NCI-H2107 treated with DMSO at 0.1 percent for 48 hours (cell line): ENCODE measurements around the gene RADIL.
"Not testable (repeated sequence)": the region's sequence is repeated elsewhere in the genome, so short reads cannot be mapped to it uniquely, and the experiment has no call there.

Source experiments
- DNase-seq: peaks from one replicate; lab custom pipeline; 2025; ENCODE audit not compliant: unreplicated experiment; lab: John Stamatoyannopoulos, UW

RADIL gene

GRCh38 chr7:4797858-4798705, 85.4 kb downstream of the RADIL start:
- DNase-seq, result no peak

GRCh38 chr7:4796453-4796852, 87.1 kb downstream of the RADIL start:
- DNase-seq, result no peak

GRCh38 chr7:4794591-4795350, 88.7 kb downstream of the RADIL start:
- no peak for DNase-seq

GRCh38 chr7:4794171-4794570, 89.3 kb downstream of the RADIL start:
- DNase-seq, result not testable (repeated sequence)

- DNase-seq, result not testable (repeated sequence)
Measured at GRCh38 chr7:4793385-4793993, 90.0 kb downstream of the RADIL start.

GRCh38 chr7:4792537-4793126, 90.9 kb downstream of the RADIL start:
- no peak for DNase-seq

GRCh38 chr7:4791738-4792536, 91.6 kb downstream of the RADIL start:
- DNase-seq, result no peak

GRCh38 chr7:4791101-4791737, 92.3 kb downstream of the RADIL start:
- DNase-seq, result no peak

- DNase-seq, result no peak
Measured at GRCh38 chr7:4790516-4790991, 93.0 kb downstream of the RADIL start.

- DNase-seq, result no peak
Measured at GRCh38 chr7:4790078-4790465, 93.4 kb downstream of the RADIL start.

GRCh38 chr7:4789194-4790077, 94.1 kb downstream of the RADIL start:
- no peak for DNase-seq

- no peak for DNase-seq
Measured at GRCh38 chr7:4788627-4789189, 94.8 kb downstream of the RADIL start.

GRCh38 chr7:4787947-4788626, 95.4 kb downstream of the RADIL start:
- DNase-seq, result no peak

- DNase-seq, result no peak
Measured at GRCh38 chr7:4787541-4787940, 96.0 kb downstream of the RADIL start.

- no peak for DNase-seq
Measured at GRCh38 chr7:4786015-4786414, 97.5 kb downstream of the RADIL start.

- DNase-seq, result no peak
Measured at GRCh38 chr7:4785371-4785770, 98.1 kb downstream of the RADIL start.

- DNase-seq, result no peak
Measured at GRCh38 chr7:4784799-4785198, 98.7 kb downstream of the RADIL start.

GRCh38 chr7:4783762-4784351, 99.7 kb downstream of the RADIL start:
- DNase-seq, result no peak
